ENCODE measurements around the gene TBC1D7.
"Not testable (repeated sequence)": the region's sequence is repeated elsewhere in the genome, so short reads cannot be mapped to it uniquely, and the experiment has no call there.

The TBC1D7 gene

DNA sequence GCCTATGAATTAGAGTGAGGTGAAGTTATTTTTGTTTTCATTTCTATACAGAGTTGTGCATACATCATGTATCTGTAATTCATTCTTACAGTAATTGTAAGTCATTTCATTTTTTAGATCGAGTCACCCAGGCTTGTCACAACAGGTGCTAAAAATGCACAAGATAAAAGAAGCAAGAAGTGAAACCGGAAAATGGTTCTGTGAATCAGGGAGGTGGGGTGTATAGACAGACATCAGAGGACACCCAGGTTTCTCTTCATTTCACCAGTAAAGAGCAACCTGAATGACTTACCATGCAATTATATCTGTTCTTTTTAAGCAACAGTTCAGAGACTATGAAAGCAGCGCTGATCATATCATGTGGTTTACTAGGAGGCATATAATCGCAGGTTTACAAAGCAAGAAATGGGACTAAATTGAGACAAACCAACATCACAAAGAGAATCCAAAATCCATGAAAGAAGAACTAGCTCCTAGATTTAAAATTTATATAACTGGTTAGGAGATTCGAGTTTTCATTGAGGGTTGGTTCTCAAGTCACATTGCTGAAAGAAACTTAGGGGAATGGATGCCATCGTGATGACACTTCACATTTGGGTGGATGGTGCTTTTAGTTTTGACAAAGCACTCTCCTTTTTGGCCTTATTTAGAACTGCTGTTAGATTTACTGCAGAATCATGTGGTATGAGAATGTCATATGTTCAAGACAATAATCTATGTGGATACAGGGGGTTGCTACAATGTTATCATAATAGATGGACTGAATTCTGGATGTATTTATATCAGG lies 27.9 kb upstream of the TBC1D7 start:
- no peak for DNase-seq (ENCODE audit: low read depth in 2 of 2)

DNA sequence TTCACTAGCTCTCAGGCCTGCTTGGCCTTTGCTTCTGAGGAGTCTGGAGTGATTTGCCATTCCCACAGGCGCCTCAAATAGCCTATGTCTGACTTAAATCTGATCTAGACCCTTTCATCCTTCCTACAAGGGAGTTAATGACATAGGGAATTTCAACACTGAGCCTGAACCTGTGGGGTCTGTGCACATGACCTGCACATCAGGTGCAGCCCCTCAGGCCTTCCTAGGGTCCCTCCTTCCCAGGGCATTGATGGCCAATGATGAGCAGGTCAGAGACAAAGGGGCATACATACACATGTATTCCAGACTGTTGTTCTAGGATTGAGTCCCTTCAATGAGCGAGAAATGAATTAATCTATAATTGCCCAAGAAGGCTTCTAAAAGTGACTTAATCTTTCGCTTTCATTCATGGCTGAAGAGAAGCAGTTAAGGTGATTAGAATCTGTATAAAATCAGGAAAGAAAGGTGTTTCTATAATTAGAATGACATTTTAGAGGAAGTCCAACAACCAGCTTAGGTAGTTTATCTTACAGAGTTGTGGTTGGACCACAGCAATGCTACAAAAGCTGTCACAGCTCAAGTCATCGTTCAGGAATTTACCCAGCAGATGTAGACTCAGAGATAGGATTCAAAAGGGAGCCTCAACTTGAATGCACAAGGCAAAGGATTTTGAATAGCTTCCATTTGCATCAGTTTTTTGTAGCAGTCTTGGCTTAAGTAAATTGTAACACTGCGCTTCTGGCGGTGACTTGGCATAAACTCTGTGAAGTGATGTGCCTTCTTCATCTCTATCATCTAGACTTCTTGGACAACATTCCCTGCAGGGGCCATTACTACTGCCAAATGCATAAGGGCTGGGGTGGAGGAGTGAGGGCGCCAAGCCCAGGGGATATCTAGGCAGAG lies 27.0 kb upstream of the TBC1D7 start:
- DNase-seq (ENCODE audit: low read depth in 2 of 2), result no peak

DNA sequence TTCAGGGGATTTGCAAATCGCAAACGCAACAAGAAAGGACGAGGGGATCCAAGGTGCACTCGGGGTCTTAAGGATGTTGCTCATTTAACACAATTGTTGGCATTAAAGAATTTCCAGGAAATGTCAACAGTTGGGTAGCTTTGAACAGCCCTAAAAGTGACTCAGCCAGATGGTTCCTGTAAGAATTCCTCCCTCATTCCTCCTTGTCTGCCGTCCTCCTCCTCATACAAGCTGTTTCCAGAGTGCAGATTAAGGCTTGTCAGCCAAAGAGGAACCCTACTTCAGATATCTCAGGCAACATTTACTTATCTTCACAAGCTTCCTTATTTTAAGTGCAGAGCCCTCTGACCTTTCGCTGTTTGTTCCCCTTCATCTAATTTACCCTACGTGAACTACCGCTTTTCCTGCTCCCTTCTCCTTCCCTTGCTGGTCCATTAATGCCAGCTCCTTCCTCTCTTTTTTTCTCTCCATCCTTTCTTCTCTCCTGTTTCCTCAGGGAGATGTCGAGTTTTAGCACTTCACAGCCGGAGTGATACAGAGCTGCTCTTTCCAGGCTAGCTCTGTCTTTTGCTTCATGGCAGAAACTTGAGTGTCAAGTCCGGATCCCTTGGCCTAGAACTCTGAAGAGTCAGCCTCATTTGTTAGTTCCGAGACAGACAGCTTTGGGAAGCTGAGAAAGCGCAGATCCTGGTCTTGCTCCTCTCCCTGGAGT lies 26.1 kb upstream of the TBC1D7 start:
- no peak for DNase-seq (ENCODE audit: low read depth in 2 of 2)

DNA sequence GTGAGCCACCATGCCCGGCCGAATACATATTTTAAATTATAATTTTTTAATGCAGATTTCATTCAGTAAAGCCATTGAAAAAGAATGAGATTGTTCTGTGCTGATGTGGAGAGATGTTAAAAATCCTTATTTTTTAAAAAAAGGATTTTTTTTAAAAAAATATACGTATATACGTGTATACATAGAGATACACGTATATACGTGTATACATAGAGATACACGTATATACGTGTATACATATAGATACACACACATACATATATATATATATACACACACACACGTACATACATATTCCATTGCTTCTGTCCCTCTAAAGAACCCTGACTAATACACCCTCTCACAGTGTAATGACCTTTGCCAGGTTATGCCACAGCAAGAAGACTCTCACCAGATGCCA lies 23.8 kb upstream of the TBC1D7 start:
- no peak for DNase-seq (ENCODE audit: low read depth in 2 of 2)

DNA sequence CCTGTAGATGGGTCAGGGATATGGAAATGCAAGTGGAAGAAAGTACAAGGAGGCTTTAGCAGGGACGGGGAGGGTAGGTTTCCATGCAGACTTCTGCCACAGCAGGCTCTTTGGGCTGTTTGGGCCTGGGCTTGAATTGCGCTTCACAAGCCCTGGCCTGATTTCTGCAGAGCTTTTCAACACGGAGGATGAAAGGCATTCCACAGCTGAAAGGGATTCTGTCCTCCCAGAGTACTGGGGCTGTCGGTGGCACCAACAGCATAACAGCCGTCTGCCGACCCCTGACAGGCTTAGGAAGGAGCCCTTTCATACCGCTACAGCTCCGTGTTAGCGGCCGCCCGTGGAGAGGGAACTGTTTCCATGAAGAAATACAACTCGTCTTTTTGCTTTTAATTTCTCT lies 22.9 kb upstream of the TBC1D7 start:
- DNase-seq (ENCODE audit: low read depth in 2 of 2), result no peak

DNA sequence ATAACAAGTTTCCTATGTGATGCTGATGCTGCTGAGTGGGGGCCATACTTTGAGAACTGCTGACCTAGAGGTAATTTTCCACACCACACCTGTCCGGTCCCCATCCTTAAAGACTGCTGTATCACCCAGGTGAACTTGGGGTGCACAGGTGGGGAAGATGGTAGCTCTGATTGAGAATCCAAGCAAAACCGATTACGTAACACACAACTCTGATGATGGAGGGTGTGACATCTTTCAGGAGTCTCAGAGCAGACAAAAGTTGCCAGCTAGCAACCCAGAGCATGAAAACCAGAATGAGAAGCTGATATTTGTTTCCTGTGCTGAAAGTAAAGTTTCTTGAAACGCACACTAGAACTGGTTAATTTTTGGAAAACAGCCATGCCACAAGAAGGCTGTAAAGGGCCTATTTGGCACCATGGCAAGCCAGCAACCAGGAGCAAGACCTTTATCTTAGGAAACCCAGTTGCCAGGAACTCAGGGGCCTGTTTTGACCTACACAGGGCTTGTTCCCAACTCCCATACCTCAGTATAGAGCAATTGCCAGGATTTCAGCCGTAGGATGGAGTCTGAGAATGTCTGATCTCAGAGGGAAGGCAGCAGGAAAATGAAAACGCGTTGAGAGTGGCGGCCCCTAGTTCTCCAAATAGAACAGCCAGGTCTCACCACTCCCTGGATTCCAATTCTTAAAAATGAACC lies 21.6 kb upstream of the TBC1D7 start:
- no peak for DNase-seq (ENCODE audit: low read depth in 2 of 2)

DNA sequence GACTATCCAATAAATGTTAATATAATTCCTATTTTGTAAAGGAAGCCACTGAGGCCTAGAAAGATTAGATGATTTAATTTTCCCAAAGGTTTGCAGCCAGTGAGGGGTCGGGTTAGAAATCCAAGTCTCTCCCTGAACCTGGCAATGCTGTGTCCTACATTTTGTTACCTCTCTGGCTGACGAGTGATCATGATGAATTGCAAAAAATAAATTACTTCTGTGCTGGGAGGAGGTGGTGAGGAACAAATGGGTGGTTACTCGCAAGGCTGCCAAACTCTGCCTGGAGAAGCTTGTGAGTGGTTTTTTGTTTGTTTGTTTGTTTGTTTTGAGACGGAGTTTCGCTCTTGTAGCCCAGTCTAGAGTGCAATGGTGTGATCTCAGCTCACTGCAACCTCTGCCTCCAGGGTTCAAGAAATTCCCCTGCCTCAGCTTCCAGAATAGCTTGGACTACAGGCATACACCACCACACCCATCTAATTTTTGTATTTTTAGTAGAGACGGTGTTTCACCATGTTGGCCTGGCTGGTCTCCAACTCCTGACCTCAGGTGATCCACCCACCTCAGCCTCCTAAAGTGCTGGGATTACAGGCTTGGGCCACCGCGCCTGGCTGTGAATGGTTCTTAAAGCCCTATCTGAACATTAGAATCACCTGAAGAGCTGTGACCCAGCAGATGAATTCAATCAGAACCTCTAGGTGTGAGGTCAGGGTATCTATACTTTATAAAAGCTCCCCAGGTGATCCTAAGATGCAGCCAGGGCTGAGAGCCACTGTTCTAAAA lies 20.2 kb upstream of the TBC1D7 start:
- DNase-seq (ENCODE audit: low read depth in 2 of 2), result no peak

DNA sequence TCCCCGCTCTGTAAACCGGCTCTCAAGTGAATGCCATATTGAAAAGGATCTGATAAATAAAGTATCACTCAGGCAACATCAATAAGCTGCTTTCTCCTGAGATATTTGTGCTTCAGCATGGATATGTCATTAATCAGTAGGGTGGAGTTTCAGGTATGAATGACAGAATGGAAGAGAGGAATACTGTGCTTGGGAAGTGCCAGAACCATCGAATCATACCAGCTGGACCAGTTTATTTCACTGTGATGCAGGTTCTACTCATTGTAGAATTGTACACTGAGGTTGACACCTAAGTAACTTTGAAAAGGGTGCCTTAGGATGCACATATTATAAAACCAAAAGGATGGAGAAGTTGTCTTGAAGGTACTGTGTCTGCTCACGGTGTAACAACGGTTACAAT lies 17.9 kb upstream of the TBC1D7 start:
- DNase-seq (ENCODE audit: low read depth in 2 of 2), result no peak

DNA sequence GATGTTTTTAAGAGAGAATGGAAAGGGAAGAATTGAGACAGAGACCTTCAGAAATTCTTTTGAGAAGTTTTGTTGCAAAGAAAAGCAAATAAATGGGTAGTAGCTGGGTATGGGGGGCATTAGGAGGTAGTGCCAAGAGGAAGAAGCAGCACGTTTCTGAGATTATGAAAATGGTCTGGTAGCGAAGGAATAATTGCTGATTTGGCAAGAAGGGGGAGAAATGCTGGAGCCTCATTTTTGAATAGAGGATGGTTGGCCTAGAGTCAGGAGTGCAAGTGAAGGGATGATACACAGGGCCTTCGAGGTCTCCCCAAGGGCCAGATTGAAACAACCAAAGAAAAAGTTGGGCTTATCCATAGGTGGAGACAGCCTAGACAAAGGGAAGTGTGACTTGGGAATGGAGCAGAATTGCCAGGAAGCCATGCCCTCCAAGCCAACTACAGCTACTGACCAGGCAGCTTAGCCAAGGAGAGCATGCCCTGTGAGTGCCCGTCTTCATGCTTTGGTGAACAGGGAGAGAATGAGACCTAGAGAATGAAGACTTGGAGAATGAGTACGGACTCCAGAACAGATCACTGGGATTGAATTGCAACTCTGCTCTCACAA lies 14.2 kb upstream of the TBC1D7 start:
- DNase-seq (ENCODE audit: low read depth in 2 of 2), result no peak

DNA sequence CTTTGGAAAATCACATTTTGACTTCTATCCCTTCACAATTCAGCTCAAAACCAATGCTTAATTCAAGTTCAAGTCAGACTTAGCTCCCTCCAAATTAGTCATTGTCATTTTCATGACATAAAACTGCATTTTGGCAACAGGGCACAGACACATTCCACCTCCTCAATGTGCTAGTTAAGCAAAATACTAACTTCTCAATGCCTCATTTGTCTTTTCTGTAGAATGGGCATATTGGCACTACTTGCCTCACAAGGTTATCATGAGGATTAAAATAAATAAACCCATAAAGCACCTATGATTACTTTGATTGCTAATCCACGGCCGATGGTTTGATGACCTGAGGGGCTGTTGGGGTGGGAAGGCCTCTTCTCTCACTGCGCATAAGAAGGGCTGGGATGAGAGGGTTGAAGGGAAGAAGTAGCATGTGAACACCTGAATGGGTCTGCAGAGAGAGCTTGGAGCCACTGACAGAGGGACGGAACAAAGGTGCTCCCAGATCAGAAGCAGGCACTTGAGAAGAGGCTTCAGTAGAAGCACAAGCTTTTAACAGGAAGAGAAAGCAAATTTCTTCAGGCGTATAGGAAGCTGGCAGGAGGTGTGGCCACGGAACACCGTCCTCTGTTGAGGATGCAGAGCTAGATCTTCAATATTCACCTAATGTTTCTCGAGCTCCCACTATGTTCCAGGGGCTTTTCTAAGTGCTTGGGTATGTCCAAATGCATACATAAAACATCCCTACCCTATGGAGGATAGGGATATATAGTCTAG lies 11.7 kb upstream of the TBC1D7 start:
- DNase-seq (ENCODE audit: low read depth in 2 of 2), result no peak

DNA sequence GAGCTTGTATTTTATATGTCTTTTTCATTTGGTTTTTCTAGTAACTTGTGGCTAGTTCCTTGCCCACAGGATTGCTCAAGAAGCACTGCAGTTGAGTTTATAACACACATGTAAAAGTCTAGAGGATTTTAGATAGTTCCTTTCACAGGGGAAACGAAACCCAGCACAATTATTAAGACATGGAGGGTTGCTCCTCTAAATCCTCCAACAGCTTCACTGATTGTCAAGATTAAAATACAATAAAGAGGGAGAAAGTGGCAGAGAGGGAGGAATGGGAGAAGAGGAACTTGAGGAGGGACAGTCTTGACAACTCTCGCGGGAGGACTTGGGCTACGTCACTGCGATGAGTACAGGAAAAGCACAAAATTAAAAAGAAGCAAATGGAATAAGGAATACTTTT lies 9.7 kb upstream of the TBC1D7 start:
- DNase-seq (ENCODE audit: low read depth in 2 of 2), result no peak

DNA sequence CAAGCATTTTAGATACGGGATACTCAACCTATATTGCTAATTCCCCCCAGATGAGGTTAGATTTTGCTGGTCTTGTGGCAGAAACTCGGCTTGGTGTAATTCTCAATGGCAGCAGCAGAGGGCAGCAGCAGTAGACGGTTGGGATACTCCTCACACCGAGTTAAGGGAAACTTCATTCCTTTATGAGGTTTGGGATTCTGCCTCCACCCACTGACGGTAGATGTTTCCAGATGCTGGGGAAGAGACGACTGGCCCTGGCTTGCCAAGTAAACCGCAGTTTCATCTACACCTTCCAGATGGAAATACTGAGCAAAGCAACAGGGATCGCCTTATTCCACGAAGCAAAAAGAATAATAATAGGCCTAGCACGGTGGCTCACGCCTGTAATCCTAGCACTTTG lies 8.2 kb upstream of the TBC1D7 start:
- DNase-seq (ENCODE audit: low read depth in 2 of 2), result peak; percentile 44 to 76

DNA sequence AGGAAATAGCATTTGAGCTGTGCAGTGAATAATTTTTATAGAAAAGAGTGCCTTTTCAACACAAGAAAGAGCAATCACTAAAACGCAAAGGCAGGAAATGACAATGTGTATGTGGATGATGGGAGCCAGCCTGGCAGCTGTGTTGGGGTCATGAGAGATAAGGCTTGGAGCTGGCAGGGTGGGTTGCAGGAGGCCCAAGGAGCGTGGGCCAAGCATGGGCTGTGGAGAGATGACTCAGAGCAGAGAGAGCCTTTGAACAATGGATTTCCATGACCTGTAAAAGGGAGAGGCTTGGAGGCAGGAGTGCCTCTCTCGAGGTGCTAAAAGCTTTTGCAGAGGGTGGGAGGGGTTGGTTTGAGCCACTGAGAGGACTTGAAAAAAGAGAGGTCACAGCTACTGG lies 6.6 kb upstream of the TBC1D7 start:
- no peak for DNase-seq (ENCODE audit: low read depth in 2 of 2)

DNA sequence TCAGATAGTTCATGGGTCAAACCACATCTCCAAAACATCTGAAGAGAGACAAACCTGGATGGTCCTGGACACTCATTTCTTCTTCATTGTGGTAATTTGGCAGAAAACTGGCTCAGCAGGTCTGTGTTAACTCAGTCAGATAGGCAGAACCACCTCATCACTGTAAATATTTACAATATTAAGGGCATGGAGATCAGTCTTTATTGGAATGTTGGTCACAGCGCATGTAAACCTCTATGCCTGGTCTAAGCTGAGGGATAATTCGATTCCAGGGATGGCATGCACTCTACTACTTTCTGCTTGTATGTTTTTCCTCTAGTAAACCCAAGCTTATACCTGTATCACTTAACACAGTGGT lies 4.0 kb upstream of the TBC1D7 start:
- no peak for DNase-seq (ENCODE audit: low read depth in 2 of 2)

DNA sequence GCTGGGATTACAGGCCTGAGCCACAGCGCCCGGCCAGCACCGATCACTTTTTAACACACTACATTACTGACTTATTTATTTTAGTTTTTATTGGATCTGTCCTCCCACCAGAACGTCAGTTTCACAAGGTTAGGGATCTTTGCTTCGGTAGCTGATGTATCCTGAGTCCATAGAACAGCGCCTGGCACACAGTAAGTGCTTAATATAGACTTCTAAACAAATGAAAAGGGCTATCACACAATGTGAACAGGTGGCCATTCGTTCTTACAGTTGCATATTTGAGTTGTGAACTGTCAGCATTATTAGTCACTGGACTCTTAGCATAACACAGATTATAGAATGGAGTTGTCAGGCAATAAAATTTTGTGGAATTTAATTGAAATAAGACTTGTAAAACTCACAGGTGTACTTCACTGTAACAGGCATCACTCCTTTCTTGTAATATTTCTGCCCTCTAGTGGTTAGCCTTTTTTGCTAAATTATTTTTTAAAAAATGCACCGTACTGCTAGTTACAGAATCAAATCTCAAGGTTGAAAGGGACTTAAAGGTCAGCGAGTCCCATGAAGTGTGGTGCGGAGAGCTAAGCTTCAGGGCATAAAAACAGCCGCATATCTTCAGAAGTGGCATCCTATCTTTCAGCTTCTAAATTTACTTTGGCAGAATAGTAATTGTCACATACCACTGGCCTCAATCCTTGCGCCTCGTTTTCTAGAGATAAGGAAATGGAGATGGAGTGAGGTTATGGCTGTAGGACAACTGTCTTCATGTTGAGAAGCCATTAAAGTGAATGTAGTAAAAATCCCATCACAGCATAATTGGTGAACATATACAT lies 3.4 kb upstream of the TBC1D7 start:
- no peak for DNase-seq (ENCODE audit: low read depth in 2 of 2)

DNA sequence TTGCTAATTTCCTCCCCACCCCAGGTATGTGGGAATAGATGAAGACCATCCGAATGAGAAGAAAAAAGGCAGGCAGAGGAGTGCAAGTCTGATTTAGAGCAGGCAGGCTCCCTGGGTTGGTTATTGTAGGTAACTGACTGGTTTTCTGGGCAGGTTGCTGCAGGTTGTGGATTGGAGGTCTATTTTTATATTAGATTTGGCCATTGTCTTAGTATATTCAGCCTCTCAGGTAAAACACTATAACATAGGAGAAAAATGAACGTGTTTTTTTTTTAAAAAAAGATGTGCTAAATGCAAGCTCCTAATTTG lies 492 bp upstream of the TBC1D7 start:
- DNase-seq (ENCODE audit: low read depth in 2 of 2), result no peak

DNA sequence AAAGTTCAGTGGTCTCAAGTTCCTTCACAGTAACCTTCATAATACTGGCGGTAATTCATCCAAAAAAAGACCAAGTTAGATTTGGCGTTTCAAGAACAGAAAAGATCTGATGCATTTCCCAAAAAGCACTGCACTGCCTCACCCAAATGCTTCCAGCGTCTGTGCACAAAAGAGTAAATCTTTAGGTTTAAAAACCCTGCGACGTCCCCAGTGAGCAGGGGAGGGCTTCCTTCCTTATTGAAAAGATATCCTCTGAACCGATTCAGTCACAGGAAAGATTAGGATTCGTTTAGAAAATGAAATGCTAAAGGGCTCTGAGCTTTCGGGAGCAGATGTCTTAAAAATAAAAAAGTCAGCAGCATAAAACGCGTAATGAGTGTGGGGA lies 654 bp downstream of the TBC1D7 start:
- DNase-seq (ENCODE audit: low read depth in 2 of 2), result no peak

DNA sequence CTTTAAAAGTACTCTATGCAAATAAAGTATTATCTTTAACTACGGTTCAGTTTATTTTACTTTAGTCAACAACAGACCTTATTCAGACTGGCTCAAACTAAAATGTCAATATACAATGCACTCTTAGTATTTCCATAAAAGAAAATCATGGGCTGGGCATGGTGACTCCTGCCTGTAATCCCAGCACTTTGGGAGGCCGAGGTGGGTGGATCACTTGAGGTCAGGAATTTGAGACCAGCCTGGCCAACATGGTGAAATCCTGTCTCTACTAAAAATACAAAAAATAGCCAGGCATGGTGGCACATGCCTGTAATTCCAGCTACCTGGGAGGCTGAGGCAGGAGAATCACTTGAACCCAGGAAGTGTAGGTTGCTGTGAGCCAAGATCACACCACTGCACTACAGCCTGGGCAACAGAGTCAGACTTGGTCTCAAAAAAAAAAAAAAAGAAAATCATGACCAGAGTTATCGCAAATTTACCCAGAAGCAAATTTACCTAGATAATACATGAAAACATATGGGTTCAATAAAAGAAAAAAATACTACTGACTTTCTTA lies 2.2 kb downstream of the TBC1D7 start:
- DNase-seq (ENCODE audit: low read depth in 2 of 2), result not testable (repeated sequence)
